Measurements from ENCODE around the gene TRIO. TPM values are rescaled to one million over a fixed set of nuclear protein-coding genes. Genes with fewer than 3 reads are reported as not detected.

Gene TRIO
- total RNA-seq, 1 experiment from 2014 or later, result 99.8 TPM

DNA sequence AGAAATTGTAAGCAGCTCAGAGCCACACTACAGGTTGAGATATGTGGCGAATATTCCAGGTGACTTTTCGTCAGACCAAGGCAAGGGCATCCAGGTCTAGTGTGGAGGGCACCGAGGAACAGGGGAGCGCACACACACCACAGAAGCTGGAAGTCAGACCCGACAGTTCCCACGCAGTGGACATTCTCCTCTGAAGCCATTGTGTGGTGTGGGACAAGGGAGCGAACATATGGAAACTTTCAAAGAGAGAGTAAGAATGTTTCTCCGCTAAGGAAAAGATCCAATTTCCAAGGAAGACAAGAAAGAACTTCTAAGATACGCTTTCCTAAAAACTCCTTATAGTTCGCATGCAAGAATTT lies 297.1 kb downstream of the TRIO start:
- no TSS peak for BruUV-seq (replicated peaks)
- TF ChIP-seq CTCF (conservative IDR thresholded peaks at IDR 0.05; ENCODE audit: low read depth, low read length) (no peak), EZH2 (IDR thresholded peaks at IDR 0.05; ENCODE audit: borderline replicate concordance, low read depth, low read length, poor library complexity, severe bottlenecking) (no peak)
- CTCF ChIA-PET, result no interaction called here
- no peak for DNase-seq (ENCODE audit: low spot score)
- POLR2A ChIA-PET (ENCODE audit: low non-redundant PET), result no interaction called here
- Histone ChIP-seq H3K9me3 (ENCODE audit: low read depth, low read length, poor library complexity, severe bottlenecking) (no peaks in the 10 kb centered on the region), H3K4me3 (ENCODE audit: low read depth, low read length, poor library complexity, severe bottlenecking) (peak overlapping the region; percentile 43), H3K27me3 (replicated peaks; ENCODE audit: insufficient read depth, low read depth, low read length, poor library complexity) (no peaks in the 10 kb centered on the region), H3K27ac (ENCODE audit: low read depth, low read length, poor library complexity, severe bottlenecking) (peak overlapping the region; percentile 16), H3K4me1 (ENCODE audit: insufficient read depth, low read length, poor library complexity, severe bottlenecking) (peaks cover 50% of the 10 kb centered on the region), H3K36me3 (ENCODE audit: insufficient read depth, low read length, poor library complexity, severe bottlenecking) (no peaks in the 10 kb centered on the region)
- intact Hi-C loops (cut with micrococcal nuclease; ENCODE audit: unreplicated experiment), result no loop called here

DNA sequence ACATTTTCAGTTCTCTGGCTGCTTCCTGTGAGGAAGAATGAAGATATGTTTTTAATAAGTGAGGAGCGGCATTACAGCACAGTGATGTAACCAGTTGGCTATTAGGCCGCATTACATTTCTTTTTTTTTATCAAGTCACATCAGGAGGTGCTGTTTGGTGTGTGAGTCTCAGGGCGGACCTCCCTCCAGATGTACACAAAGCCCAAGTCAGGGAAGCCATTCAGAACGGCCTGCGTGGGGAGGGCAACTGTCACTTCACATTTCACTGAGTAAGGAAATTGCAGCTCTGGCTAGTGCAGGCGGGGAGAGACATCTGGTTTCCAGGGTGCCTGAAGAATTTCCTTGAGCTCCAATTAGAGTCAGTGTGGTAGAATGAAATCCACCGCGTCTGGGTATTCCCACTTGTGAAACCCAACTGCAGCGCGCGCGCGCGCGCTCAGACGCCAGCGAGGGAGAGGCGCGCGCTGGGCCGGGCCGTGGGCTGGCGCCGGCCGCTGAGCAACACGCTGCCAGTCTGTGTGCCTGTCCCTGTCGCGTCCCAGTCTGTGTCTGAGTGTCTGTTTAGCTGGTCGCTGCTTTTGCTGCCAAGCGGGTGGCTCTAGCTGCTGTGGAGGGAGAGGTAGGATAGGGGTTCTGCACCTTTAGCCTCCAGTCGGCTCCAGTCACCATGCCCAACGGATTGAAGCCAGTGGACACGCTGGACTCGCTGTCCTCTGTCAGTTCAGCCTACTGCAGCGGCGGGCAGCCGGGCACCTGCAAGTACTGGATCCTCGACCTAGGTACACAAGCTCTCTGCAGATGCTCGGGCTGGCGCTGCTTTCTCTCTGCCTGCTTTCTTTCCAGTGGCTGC lies 297.7 kb downstream of the TRIO start:
- Histone ChIP-seq H3K4me3 (ENCODE audit: low read depth, low read length, poor library complexity, severe bottlenecking) (peak overlapping the region; percentile 43), H3K36me3 (ENCODE audit: insufficient read depth, low read length, poor library complexity, severe bottlenecking) (no peaks in the 10 kb centered on the region), H3K9me3 (ENCODE audit: low read depth, low read length, poor library complexity, severe bottlenecking) (no peaks in the 10 kb centered on the region), H3K4me1 (ENCODE audit: insufficient read depth, low read length, poor library complexity, severe bottlenecking) (peaks cover 57% of the 10 kb centered on the region), H3K27me3 (replicated peaks; ENCODE audit: insufficient read depth, low read depth, low read length, poor library complexity) (no peaks in the 10 kb centered on the region), H3K27ac (ENCODE audit: low read depth, low read length, poor library complexity, severe bottlenecking) (peak overlapping the region; percentile 16)
- BruUV-seq (replicated peaks), result no TSS peak
- POLR2A ChIA-PET (ENCODE audit: low non-redundant PET), result no interaction called here
- peak; percentile 86 for DNase-seq (ENCODE audit: low spot score)
- no peak for TF ChIP-seq EZH2 (IDR thresholded peaks at IDR 0.05; ENCODE audit: borderline replicate concordance, low read depth, low read length, poor library complexity, severe bottlenecking)
- no peak for TF ChIP-seq CTCF (conservative IDR thresholded peaks at IDR 0.05; ENCODE audit: low read depth, low read length)
- intact Hi-C loops (cut with micrococcal nuclease; ENCODE audit: unreplicated experiment), result no loop called here
- CTCF ChIA-PET, result no interaction called here

DNA sequence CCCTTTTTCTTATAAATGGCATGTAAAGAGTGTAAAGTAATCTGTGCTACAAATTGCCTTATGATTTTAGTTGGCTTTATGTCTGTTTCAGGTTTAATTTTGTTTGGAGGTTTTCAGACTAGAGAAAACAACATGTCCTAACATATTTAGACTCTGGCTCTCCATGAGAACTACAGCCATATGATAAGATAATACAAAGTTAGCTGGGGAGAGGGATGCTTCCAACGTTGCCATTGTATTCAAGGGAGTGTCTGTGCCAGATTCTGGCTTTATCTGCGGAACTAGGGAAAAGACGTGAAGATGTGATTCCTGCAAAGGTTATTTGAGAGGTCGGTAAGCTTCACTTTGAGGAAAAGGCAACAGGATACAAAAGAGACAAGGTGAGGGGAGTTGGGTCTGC lies 298.5 kb downstream of the TRIO start:
- TF ChIP-seq CTCF (conservative IDR thresholded peaks at IDR 0.05; ENCODE audit: low read depth, low read length) (no peak), EZH2 (IDR thresholded peaks at IDR 0.05; ENCODE audit: borderline replicate concordance, low read depth, low read length, poor library complexity, severe bottlenecking) (no peak)
- POLR2A ChIA-PET (ENCODE audit: low non-redundant PET), result no interaction called here
- H3K4me3 ChIP-seq (ENCODE audit: low read depth, low read length, poor library complexity, severe bottlenecking), result peak overlapping the region; percentile 43
- no peaks in the 10 kb centered on the region for H3K36me3 ChIP-seq (ENCODE audit: insufficient read depth, low read length, poor library complexity, severe bottlenecking)
- no peak for DNase-seq (ENCODE audit: low spot score)
- no TSS peak for BruUV-seq (replicated peaks)
- H3K27me3 ChIP-seq (replicated peaks; ENCODE audit: insufficient read depth, low read depth, low read length, poor library complexity), result no peaks in the 10 kb centered on the region
- no peak overlapping the region for H3K27ac ChIP-seq (ENCODE audit: low read depth, low read length, poor library complexity, severe bottlenecking)
- no peaks in the 10 kb centered on the region for H3K9me3 ChIP-seq (ENCODE audit: low read depth, low read length, poor library complexity, severe bottlenecking)
- peaks cover 65% of the 10 kb centered on the region for H3K4me1 ChIP-seq (ENCODE audit: insufficient read depth, low read length, poor library complexity, severe bottlenecking)
- CTCF ChIA-PET, result no interaction called here
- intact Hi-C loops (cut with micrococcal nuclease; ENCODE audit: unreplicated experiment), result no loop called here

Measured in A673 (cell line).